ENCODE measurements around the gene CNPY1. TPM values are rescaled to one million over a fixed set of nuclear protein-coding genes. Genes with fewer than 3 reads are reported as not detected.

CNPY1 gene
- total RNA-seq, 1 donor from 2014 or later, result not detected

DNA sequence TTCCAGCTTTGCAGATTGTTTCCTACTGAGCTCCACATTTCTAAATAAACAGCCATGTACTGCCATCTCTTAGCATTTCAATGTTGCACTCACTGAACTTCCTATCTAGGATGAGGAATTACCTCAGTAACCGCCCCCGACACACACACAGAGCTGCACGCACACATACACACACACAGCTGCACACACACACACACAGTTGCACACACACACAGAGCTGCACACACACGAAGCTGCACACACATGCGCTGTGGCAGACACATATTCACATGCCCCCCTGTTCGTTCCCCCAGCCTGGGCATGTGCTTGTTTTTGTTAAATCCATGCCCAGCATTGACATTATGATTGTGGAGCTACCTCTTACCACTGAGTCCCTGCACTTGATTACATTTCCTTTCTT, 39.6 kb upstream of the CNPY1 start:
- no peaks in the 10 kb centered on the region for H3K4me1 Mint-ChIP-seq (ENCODE audit: unreplicated experiment)
- no peaks in the 10 kb centered on the region for H3K36me3 Mint-ChIP-seq
- TF ChIP-seq, protein P1, sequence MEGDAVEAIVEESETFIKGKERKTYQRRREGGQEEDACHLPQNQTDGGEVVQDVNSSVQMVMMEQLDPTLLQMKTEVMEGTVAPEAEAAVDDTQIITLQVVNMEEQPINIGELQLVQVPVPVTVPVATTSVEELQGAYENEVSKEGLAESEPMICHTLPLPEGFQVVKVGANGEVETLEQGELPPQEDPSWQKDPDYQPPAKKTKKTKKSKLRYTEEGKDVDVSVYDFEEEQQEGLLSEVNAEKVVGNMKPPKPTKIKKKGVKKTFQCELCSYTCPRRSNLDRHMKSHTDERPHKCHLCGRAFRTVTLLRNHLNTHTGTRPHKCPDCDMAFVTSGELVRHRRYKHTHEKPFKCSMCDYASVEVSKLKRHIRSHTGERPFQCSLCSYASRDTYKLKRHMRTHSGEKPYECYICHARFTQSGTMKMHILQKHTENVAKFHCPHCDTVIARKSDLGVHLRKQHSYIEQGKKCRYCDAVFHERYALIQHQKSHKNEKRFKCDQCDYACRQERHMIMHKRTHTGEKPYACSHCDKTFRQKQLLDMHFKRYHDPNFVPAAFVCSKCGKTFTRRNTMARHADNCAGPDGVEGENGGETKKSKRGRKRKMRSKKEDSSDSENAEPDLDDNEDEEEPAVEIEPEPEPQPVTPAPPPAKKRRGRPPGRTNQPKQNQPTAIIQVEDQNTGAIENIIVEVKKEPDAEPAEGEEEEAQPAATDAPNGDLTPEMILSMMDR (conservative IDR thresholded peaks at IDR 0.05), result no peak
- H3K27me3 Mint-ChIP-seq, result peaks cover 39% of the 10 kb centered on the region
- no peak overlapping the region for H3K27ac Mint-ChIP-seq
- no peak overlapping the region for H3K4me3 Mint-ChIP-seq
- no peak for DNase-seq (ENCODE audit: extremely low spot score, unreplicated experiment)
- H3K9me3 Mint-ChIP-seq, result no peaks in the 10 kb centered on the region

DNA sequence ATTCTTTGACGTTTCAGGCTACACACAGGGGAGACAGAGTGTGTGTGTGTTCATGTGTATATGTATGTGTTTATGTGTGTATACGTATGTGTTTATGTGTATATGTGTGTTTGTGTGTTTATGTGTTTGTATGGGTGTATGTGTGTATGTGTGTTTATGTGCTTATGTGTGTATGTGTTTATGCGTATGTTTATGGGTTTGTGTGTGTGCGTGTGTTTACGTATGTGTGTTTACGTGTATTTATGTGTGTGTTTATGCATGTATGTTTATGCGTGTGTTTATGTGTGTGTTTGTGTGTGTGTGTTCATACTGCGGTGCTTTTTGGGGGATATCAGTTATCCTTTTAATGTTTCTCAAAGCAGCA, 39.2 kb upstream of the CNPY1 start:
- DNase-seq (ENCODE audit: extremely low spot score, unreplicated experiment), result no peak
- TF ChIP-seq, protein P1 (conservative IDR thresholded peaks at IDR 0.05), result no peak
- Mint-ChIP-seq H3K27ac (no peak overlapping the region), H3K36me3 (no peaks in the 10 kb centered on the region), H3K9me3 (no peaks in the 10 kb centered on the region), H3K4me3 (no peak overlapping the region), H3K27me3 (peaks cover 43% of the 10 kb centered on the region), H3K4me1 (ENCODE audit: unreplicated experiment) (no peaks in the 10 kb centered on the region)

DNA sequence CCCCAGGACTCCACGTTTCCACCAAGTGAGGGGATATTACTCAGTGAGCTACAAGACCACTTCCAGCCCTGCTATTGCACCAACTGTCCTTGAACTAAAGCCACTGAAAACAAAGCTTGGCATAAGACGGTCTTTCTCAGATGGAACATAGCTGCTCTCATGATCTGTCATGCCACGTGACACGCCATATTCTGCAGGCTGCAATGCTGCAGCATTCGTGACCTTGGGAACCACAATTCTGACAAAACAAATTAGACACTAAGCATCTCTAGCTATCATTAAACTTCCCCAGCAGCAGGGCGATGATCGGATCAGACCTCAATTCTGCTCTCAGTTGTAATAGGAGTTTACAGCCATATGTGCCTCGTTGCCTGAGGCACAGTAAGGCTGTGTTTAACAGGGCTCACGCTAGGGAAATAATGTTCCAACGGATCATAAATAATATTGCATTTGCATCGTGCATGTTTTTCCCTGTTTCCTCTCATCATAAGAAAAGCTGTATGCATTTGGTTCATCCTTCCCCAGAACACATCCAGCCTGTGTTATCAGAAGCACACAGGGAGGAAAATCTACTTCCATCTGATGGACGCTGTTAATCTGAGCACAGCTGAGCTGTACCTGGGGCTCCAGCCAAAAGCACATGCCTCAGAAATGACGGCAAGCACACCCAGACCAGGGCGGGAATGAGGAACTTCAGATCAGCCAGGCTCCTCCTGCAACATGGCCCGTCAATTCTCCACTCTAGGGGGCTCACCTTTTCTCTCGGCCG, 38.6 kb upstream of the CNPY1 start:
- Mint-ChIP-seq H3K36me3 (no peaks in the 10 kb centered on the region), H3K4me3 (no peak overlapping the region), H3K27ac (no peak overlapping the region), H3K9me3 (no peaks in the 10 kb centered on the region), H3K4me1 (ENCODE audit: unreplicated experiment) (no peaks in the 10 kb centered on the region), H3K27me3 (peaks cover 45% of the 10 kb centered on the region)
- no peak for DNase-seq (ENCODE audit: extremely low spot score, unreplicated experiment)
- TF ChIP-seq, protein P1 (conservative IDR thresholded peaks at IDR 0.05), result no peak

GRCh38 chr7:155584261-155584660, 37.9 kb upstream of the CNPY1 start:
- DNase-seq (ENCODE audit: extremely low spot score, unreplicated experiment), result no peak
- TF ChIP-seq, protein P1 (conservative IDR thresholded peaks at IDR 0.05), result no peak
- Mint-ChIP-seq H3K27ac (no peak overlapping the region), H3K27me3 (peaks cover 45% of the 10 kb centered on the region), H3K4me3 (no peak overlapping the region), H3K36me3 (no peaks in the 10 kb centered on the region), H3K4me1 (ENCODE audit: unreplicated experiment) (no peaks in the 10 kb centered on the region), H3K9me3 (no peaks in the 10 kb centered on the region)

DNA sequence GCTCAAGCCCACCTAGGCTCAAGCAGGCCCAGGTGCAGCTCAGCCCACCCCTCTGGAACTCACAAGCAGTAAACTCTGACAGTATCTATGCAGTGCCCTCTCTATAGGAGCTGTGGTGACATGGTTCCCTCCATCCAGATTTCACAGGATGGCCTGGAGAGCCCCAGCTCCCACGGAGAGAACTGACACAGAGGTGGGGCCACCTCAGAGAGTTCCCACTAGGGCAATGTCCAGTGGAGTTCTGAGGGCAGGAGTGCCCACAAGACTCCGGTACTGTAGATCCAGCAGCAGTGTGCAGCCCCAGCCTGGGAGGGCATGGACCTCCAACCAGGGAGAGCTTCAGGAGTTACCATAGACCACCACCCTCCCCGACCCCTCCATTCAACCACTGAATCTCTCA, 37.3 kb upstream of the CNPY1 start:
- Mint-ChIP-seq H3K4me3 (no peak overlapping the region), H3K9me3 (no peaks in the 10 kb centered on the region), H3K27ac (no peak overlapping the region), H3K27me3 (peaks cover 46% of the 10 kb centered on the region), H3K4me1 (ENCODE audit: unreplicated experiment) (no peaks in the 10 kb centered on the region), H3K36me3 (no peaks in the 10 kb centered on the region)
- TF ChIP-seq, protein P1 (conservative IDR thresholded peaks at IDR 0.05), result no peak
- DNase-seq (ENCODE audit: extremely low spot score, unreplicated experiment), result no peak
